GM18951 (cell line): ENCODE data around the gene MYRIP.

ENCODE experiments used
- POLR2A ChIP-seq: IDR thresholded peaks from 4 replicates; pipeline ENCODE4 v1.6.1; 2011; ENCODE audit warnings: mild to moderate bottlenecking; ENCODE audit not compliant: insufficient read length, insufficient read depth; ENCODE audit errors: extremely low read depth
- in situ Hi-C: fragments of 300-500 bp; cut with MboI; formaldehyde crosslinking; loops from one replicate; pipeline ENCODE4 v1.12.0; 2022; ENCODE audit warnings: low sequenced_read_pairs, mixed read lengths, inconsistent platforms; ENCODE audit not compliant: unreplicated experiment

MYRIP gene

GRCh38 chr3:40226636-40227035, 417.2 kb downstream of the MYRIP start:
- TF ChIP-seq POLR2A: no peak
- in situ Hi-C loops: no loop called here

GRCh38 chr3:40228792-40229350, 419.5 kb downstream of the MYRIP start:
- no peak for TF ChIP-seq POLR2A
- in situ Hi-C loops: no loop called here

GRCh38 chr3:40229386-40229785, 420.0 kb downstream of the MYRIP start:
- TF ChIP-seq POLR2A: no peak
- in situ Hi-C loops: no loop called here

- in situ Hi-C loops: no loop called here
- TF ChIP-seq POLR2A: no peak
Observed at GRCh38 chr3:40229963-40230362, 420.6 kb downstream of the MYRIP start.

- in situ Hi-C loops: no loop called here
- TF ChIP-seq POLR2A: no peak
Observed at GRCh38 chr3:40230382-40230781, 421.0 kb downstream of the MYRIP start.

- in situ Hi-C loops: no loop called here
- no peak for TF ChIP-seq POLR2A
Observed at GRCh38 chr3:40232626-40233025, 423.2 kb downstream of the MYRIP start.

- in situ Hi-C loops: no loop called here
- TF ChIP-seq POLR2A: no peak
Observed at GRCh38 chr3:40237159-40237558, 427.8 kb downstream of the MYRIP start.

- in situ Hi-C loops: no loop called here
Observed at GRCh38 chr3:40237889-40238571, 428.6 kb downstream of the MYRIP start.

GRCh38 chr3:40240921-40241320, 431.5 kb downstream of the MYRIP start:
- TF ChIP-seq POLR2A: no peak
- in situ Hi-C loops: no loop called here

More at GRCh38 chr3:40237889-40238571, 428.6 kb downstream of the MYRIP start:
- no peak for TF ChIP-seq POLR2A

GRCh38 chr3:40242216-40242615, 432.8 kb downstream of the MYRIP start:
- no peak for TF ChIP-seq POLR2A
- in situ Hi-C loops: no loop called here

GRCh38 chr3:40242638-40243037, 433.2 kb downstream of the MYRIP start:
- in situ Hi-C loops: no loop called here
- no peak for TF ChIP-seq POLR2A

- in situ Hi-C loops: no loop called here
- TF ChIP-seq POLR2A: no peak
Observed at GRCh38 chr3:40243056-40243455, 433.6 kb downstream of the MYRIP start.

GRCh38 chr3:40247714-40248454, 438.5 kb downstream of the MYRIP start:
- in situ Hi-C loops: no loop called here
- no peak for TF ChIP-seq POLR2A

GRCh38 chr3:40248591-40248990, 439.2 kb downstream of the MYRIP start:
- in situ Hi-C loops: no loop called here
- TF ChIP-seq POLR2A: no peak
